HEK293 (cell line): ENCODE measurements around the gene CCDC184.

Source experiments
- CTCF ChIA-PET: fragments of 350-600 bp; formaldehyde crosslinking; extraction: SDS; loops from one replicate; lab custom pipeline; 2021; ENCODE audit warnings: antibody characterized with exemption; lab: Yijun Ruan, JAX
- POLR2A ChIA-PET: fragments of 300-600 bp; formaldehyde crosslinking; extraction: SDS; loops from one replicate; lab custom pipeline; 2020; ENCODE audit warnings: antibody characterized with exemption, inconsistent platforms; lab: Yijun Ruan, JAX
- H3K27ac ChIP-seq: fragments of 200-500 bp; sonication (Bioruptor generic); 2 replicates; pipeline ENCODE4 v1.5.1; 2014; ENCODE audit warnings: low read depth, low read length, control low read depth, inconsistent platforms; ENCODE audit errors: extremely low read depth
- H3K36me3 ChIP-seq, 2 experiments: fragments of 200-500 bp in 1 of 2; sonication (Bioruptor generic) in 1 of 2; 1 replicate in 1 of 2; 2 replicates in 1 of 2; pipeline ENCODE4 v1.5.1; 2014 to 2017; ENCODE audit warnings: inconsistent platforms in 2 of 2, low read length in 2 of 2; ENCODE audit not compliant: control insufficient read depth in 2 of 2, insufficient read depth in 1 of 2
- H3K4me1 ChIP-seq: fragments of 200-500 bp; sonication (Bioruptor generic); 2 replicates; pipeline ENCODE4 v1.5.1; 2014; ENCODE audit warnings: mild to moderate bottlenecking, low read length, inconsistent platforms; ENCODE audit not compliant: control insufficient read depth, insufficient read depth
- H3K4me3 ChIP-seq: 2 replicates; pipeline ENCODE4 v1.5.1; 2011; ENCODE audit warnings: low read depth, mild to moderate bottlenecking, control low read depth, low read length, moderate library complexity
- H3K9me3 ChIP-seq: fragments of 200-500 bp; sonication (Bioruptor generic); 2 replicates; pipeline ENCODE4 v1.5.1; 2014; ENCODE audit warnings: low read depth, low read length, inconsistent platforms; ENCODE audit not compliant: control insufficient read depth, insufficient read depth
- BCL11A ChIP-seq: fragments of 450-650 bp; formaldehyde crosslinking; IDR thresholded peaks from 2 replicates; pipeline ENCODE4 v1.5.1; 2016; ENCODE audit warnings: low read depth, missing biosample characterization, missing genetic modification characterization
- KLF10 ChIP-seq: fragments of 450-650 bp; IDR thresholded peaks from 2 replicates; pipeline ENCODE4 v1.5.1; 2018; ENCODE audit warnings: missing biosample characterization, mild to moderate bottlenecking, missing genetic modification characterization
- KLF17 ChIP-seq: fragments of 450-650 bp; formaldehyde crosslinking; IDR thresholded peaks from 2 replicates; pipeline ENCODE4 v1.5.1; 2016; ENCODE audit warnings: missing biosample characterization, missing genetic modification characterization
- MZF1 ChIP-seq: fragments of 450-650 bp; formaldehyde crosslinking; IDR thresholded peaks from 2 replicates; pipeline ENCODE4 v1.5.1; 2017; ENCODE audit warnings: missing biosample characterization, missing genetic modification characterization, borderline replicate concordance
- SALL2 ChIP-seq: fragments of 450-650 bp; formaldehyde crosslinking; IDR thresholded peaks from 2 replicates; pipeline ENCODE4 v1.5.0; 2017; ENCODE audit warnings: missing biosample characterization, mild to moderate bottlenecking, missing genetic modification characterization, borderline replicate concordance
- SP2 ChIP-seq: fragments of 450-650 bp; formaldehyde crosslinking; IDR thresholded peaks from 2 replicates; pipeline ENCODE4 v1.5.1; 2016; ENCODE audit warnings: missing biosample characterization, missing genetic modification characterization
- SP3 ChIP-seq: fragments of 450-650 bp; formaldehyde crosslinking; IDR thresholded peaks from 2 replicates; pipeline ENCODE4 v1.5.1; 2016; ENCODE audit warnings: missing biosample characterization, missing genetic modification characterization
- SP7 ChIP-seq: fragments of 450-650 bp; formaldehyde crosslinking; IDR thresholded peaks from 2 replicates; pipeline ENCODE4 v1.5.1; 2016; ENCODE audit warnings: missing biosample characterization, missing genetic modification characterization
- TRIM28 ChIP-seq: IDR thresholded peaks from 2 replicates; pipeline ENCODE4 v1.6.1; 2011; ENCODE audit warnings: low read length, control low read depth, borderline replicate concordance
- WT1 ChIP-seq: fragments of 450-650 bp; formaldehyde crosslinking; IDR thresholded peaks from 2 replicates; pipeline ENCODE4 v1.5.1; 2016; ENCODE audit warnings: missing biosample characterization, missing genetic modification characterization
- ZBTB48 ChIP-seq: fragments of 450-650 bp; formaldehyde crosslinking; IDR thresholded peaks from 2 replicates; pipeline ENCODE4 v1.5.1; 2016; ENCODE audit warnings: missing biosample characterization, missing genetic modification characterization
- ZEB2 ChIP-seq: fragments of 450-650 bp; formaldehyde crosslinking; IDR thresholded peaks from 2 replicates; pipeline ENCODE4 v1.5.1; 2016; ENCODE audit warnings: missing biosample characterization, missing genetic modification characterization
- ZFP69B ChIP-seq: fragments of 450-650 bp; formaldehyde crosslinking; IDR thresholded peaks from 2 replicates; pipeline ENCODE4 v1.5.1; 2016; ENCODE audit warnings: missing biosample characterization, missing genetic modification characterization
- ZNF114 ChIP-seq: fragments of 450-650 bp; formaldehyde crosslinking; IDR thresholded peaks from 2 replicates; pipeline ENCODE4 v1.5.0; 2017; ENCODE audit warnings: missing biosample characterization, missing genetic modification characterization
- ZNF214 ChIP-seq: fragments of 450-650 bp; formaldehyde crosslinking; IDR thresholded peaks from 2 replicates; pipeline ENCODE4 v1.5.1; 2017; ENCODE audit warnings: missing biosample characterization, mild to moderate bottlenecking, missing genetic modification characterization, borderline replicate concordance
- ZNF391 ChIP-seq: fragments of 450-650 bp; formaldehyde crosslinking; IDR thresholded peaks from 2 replicates; pipeline ENCODE4 v1.5.1; 2016; ENCODE audit warnings: low read depth, missing biosample characterization, missing genetic modification characterization, borderline replicate concordance
- ZNF488 ChIP-seq: fragments of 450-650 bp; formaldehyde crosslinking; IDR thresholded peaks from 2 replicates; pipeline ENCODE4 v1.5.1; 2016; ENCODE audit warnings: missing biosample characterization, missing genetic modification characterization
- ZNF610 ChIP-seq: fragments of 450-650 bp; formaldehyde crosslinking; IDR thresholded peaks from 2 replicates; pipeline ENCODE4 v1.5.1; 2016; ENCODE audit warnings: missing biosample characterization, missing genetic modification characterization, borderline replicate concordance
- ZNF629 ChIP-seq: fragments of 450-650 bp; formaldehyde crosslinking; IDR thresholded peaks from 2 replicates; pipeline ENCODE4 v1.5.1; 2017; ENCODE audit warnings: missing biosample characterization, missing genetic modification characterization
- ZNF660 ChIP-seq: fragments of 450-650 bp; IDR thresholded peaks from 2 replicates; pipeline ENCODE4 v1.5.1; 2018; ENCODE audit warnings: missing biosample characterization, mild to moderate bottlenecking, missing genetic modification characterization
- ZNF664 ChIP-seq: fragments of 450-650 bp; formaldehyde crosslinking; IDR thresholded peaks from 2 replicates; pipeline ENCODE4 v1.5.1; 2016; ENCODE audit warnings: missing biosample characterization, missing genetic modification characterization
- ZNF76 ChIP-seq: fragments of 450-650 bp; formaldehyde crosslinking; IDR thresholded peaks from 2 replicates; pipeline ENCODE4; 2016; ENCODE audit warnings: low read depth, missing biosample characterization, missing genetic modification characterization, borderline replicate concordance
- ZNF791 ChIP-seq: fragments of 450-650 bp; formaldehyde crosslinking; IDR thresholded peaks from 2 replicates; pipeline ENCODE4 v1.5.1; 2016; ENCODE audit warnings: missing biosample characterization, missing genetic modification characterization
- ZNF792 ChIP-seq: fragments of 450-650 bp; formaldehyde crosslinking; IDR thresholded peaks from 2 replicates; pipeline ENCODE4 v1.5.1; 2016; ENCODE audit warnings: missing biosample characterization, missing genetic modification characterization
- ZXDB ChIP-seq: fragments of 450-650 bp; formaldehyde crosslinking; IDR thresholded peaks from 2 replicates; pipeline ENCODE4 v1.5.1; 2016; ENCODE audit warnings: missing biosample characterization, missing genetic modification characterization
- TF ChIP-seq, protein P1 (sequence below): fragments of 450-650 bp; formaldehyde crosslinking; IDR thresholded peaks from 2 replicates; pipeline ENCODE4 v1.5.1; 2016; ENCODE audit warnings: missing biosample characterization, missing genetic modification characterization
- TF ChIP-seq, protein P2 (sequence below): fragments of 450-650 bp; formaldehyde crosslinking; IDR thresholded peaks from 2 replicates; pipeline ENCODE4 v1.5.1; 2016; ENCODE audit warnings: missing biosample characterization, missing genetic modification characterization

Gene CCDC184

DNA sequence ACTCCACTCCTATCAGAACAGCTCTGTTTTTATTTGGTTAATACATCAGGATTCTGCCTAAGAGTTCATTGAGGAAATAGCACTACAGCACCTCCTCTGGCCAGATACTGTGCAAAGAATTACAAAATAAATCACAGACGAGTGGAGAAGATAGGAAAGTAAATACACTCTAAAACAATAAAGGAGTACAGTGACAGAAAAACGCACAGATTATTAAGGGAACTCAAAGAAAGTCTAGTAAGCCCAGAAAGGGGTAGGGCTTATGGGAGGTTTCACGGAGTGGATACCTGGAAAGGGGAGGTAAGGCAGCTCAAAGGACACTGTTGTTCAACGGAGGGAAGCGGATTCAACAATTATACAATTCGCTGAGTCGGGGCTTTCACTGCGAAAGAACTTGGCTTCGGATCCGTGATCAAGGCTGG is 14.1 kb downstream of the CCDC184 start (continued):
- TF ChIP-seq ZNF629 (tag by site-specific recombination) (peak; percentile 12; the same call in 1 of the 2 replicates), ZNF791 (no peak), ZNF664 (tag by site-specific recombination) (0 out of 2 replicates have a peak, but pooled peaks have one; percentile 30), ZNF660 (0 out of 2 replicates have a peak, but pooled peaks have one; percentile 8)
- TF ChIP-seq, protein P1, sequence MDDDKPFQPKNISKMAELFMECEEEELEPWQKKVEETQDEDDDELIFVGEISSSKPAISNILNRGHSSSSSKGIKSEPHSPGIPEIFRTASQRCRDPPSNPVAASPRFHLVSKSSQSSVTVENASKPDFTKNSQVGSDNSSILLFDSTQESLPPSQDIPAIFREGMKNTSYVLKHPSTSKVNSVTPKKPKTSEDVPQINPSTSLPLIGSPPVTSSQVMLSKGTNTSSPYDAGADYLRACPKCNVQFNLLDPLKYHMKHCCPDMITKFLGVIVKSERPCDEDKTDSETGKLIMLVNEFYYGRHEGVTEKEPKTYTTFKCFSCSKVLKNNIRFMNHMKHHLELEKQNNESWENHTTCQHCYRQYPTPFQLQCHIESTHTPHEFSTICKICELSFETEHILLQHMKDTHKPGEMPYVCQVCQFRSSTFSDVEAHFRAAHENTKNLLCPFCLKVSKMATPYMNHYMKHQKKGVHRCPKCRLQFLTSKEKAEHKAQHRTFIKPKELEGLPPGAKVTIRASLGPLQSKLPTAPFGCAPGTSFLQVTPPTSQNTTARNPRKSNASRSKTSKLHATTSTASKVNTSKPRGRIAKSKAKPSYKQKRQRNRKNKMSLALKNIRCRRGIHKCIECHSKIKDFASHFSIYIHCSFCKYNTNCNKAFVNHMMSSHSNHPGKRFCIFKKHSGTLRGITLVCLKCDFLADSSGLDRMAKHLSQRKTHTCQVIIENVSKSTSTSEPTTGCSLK (tag by site-specific recombination) = no peak
- TF ChIP-seq, all 188 proteins: peak for 22

GRCh38 chr12:48197971-48198671 is 14.7 kb downstream of the CCDC184 start:
- Histone ChIP-seq H3K4me1 (peaks cover 16% of the 10 kb centered on the region), H3K36me3 (no peaks in the 10 kb centered on the region), H3K27ac (peak overlapping the region; percentile 94), H3K4me3 (peak overlapping the region; percentile 71), H3K9me3 (no peaks in the 10 kb centered on the region)
- ChIA-PET CTCF (interaction anchor here (0.6 to 2.9 kb wide), 9 partner anchors 9 to 420 kb away, joined by 3 to 19 read pairs (median 4); partner anchors contain the start of genes ASB8 and CCDC184), POLR2A (interaction anchor here (0.7 to 1.8 kb wide), 5 partner anchors 14 to 492 kb away, joined by 3 to 9 read pairs (median 3); partner anchors contain the start of gene CCDC184)
- TF ChIP-seq ZBTB48 (tag by site-specific recombination) (peak; percentile 44), ZNF488 (tag by site-specific recombination) (no peak), TRIM28 (peak; percentile 14; the same call in 1 of the 2 replicates), MZF1 (tag by site-specific recombination) (peak; percentile 88; the same call in 1 of the 2 replicates), ZFP69B (tag by site-specific recombination) (peak; percentile 18; the same call in 1 of the 2 replicates), ZNF660 (no peak; the same call in 1 of the 2 replicates), SP2 (peak; percentile 96), KLF17 (tag by site-specific recombination) (0 out of 2 replicates have a peak, but pooled peaks have one; percentile 19), ZNF792 (tag by site-specific recombination) (no peak), ZNF114 (no peak), ZNF76 (tag by site-specific recombination) (peak; percentile 57), SP3 (tag by site-specific recombination) (peak; percentile 66), ZNF391 (tag by site-specific recombination) (0 out of 2 replicates have a peak, but pooled peaks have one; percentile 66), SALL2 (tag by site-specific recombination) (no peak), ZEB2 (tag by site-specific recombination) (0 out of 2 replicates have a peak, but pooled peaks have one; percentile 58), ZXDB (tag by site-specific recombination) (peak; percentile 83), BCL11A (tag by site-specific recombination) (peak; percentile 61), SP7 (tag by site-specific recombination) (peak; percentile 65), WT1 (0 out of 2 replicates have a peak, but pooled peaks have one; percentile 12), KLF10 (tag by site-specific recombination) (peak; percentile 68; the same call in 1 of the 2 replicates), ZNF214 (no peak), ZNF629 (tag by site-specific recombination) (peak; percentile 51; the same call in 1 of the 2 replicates), ZNF610 (tag by site-specific recombination) (peak; percentile 13; the same call in 1 of the 2 replicates)
- TF ChIP-seq, protein P2, sequence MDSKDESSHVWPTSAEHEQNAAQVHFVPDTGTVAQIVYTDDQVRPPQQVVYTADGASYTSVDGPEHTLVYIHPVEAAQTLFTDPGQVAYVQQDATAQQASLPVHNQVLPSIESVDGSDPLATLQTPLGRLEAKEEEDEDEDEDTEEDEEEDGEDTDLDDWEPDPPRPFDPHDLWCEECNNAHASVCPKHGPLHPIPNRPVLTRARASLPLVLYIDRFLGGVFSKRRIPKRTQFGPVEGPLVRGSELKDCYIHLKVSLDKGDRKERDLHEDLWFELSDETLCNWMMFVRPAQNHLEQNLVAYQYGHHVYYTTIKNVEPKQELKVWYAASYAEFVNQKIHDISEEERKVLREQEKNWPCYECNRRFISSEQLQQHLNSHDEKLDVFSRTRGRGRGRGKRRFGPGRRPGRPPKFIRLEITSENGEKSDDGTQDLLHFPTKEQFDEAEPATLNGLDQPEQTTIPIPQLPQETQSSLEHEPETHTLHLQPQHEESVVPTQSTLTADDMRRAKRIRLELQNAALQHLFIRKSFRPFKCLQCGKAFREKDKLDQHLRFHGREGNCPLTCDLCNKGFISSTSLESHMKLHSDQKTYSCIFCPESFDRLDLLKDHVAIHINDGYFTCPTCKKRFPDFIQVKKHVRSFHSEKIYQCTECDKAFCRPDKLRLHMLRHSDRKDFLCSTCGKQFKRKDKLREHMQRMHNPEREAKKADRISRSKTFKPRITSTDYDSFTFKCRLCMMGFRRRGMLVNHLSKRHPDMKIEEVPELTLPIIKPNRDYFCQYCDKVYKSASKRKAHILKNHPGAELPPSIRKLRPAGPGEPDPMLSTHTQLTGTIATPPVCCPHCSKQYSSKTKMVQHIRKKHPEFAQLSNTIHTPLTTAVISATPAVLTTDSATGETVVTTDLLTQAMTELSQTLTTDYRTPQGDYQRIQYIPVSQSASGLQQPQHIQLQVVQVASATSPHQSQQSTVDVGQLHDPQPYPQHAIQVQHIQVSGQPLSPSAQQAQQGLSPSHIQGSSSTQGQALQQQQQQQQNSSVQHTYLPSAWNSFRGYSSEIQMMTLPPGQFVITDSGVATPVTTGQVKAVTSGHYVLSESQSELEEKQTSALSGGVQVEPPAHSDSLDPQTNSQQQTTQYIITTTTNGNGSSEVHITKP (tag by site-specific recombination) = peak; percentile 87
